ENCODE results near the gene CADM2.

- TF ChIP-seq CTCF (IDR thresholded peaks at IDR 0.05) (no peak), POLR2A (IDR thresholded peaks at IDR 0.05) (no peak)
Measured at GRCh38 chr3:85321892-85322291, 363.1 kb downstream of the CADM2 start.
